Liver (tissue), 9 donors: ENCODE measurements around the gene LANCL3. TPM values are rescaled to one million over a fixed set of nuclear protein-coding genes. Genes with fewer than 3 reads are reported as not detected.

Experiments used
- DNase-seq: peaks from one replicate; pipeline ENCODE4 v3.0.0-alpha.2; 2017; ENCODE audit warnings: low spot score
- H3K27ac ChIP-seq, 2 donors: one replicate each; pipeline ENCODE4 v1.7.0; 2013; ENCODE audit warnings: inconsistent platforms in 2 of 2, low read length in 2 of 2, control low read depth in 1 of 2, low read depth in 1 of 2, mild to moderate bottlenecking in 1 of 2
- H3K27me3 ChIP-seq, 4 donors: one replicate each; pipeline versions ENCODE4 v1.6.1 to v1.7.0; 2013; ENCODE audit warnings: low read length in 3 of 4, inconsistent platforms in 1 of 4, mild to moderate bottlenecking in 1 of 4, moderate library complexity in 1 of 4; ENCODE audit not compliant: control insufficient read depth in 4 of 4, insufficient read depth in 4 of 4
- H3K36me3 ChIP-seq, 4 donors: one replicate each; pipeline versions ENCODE4 v1.6.1 to v1.7.0; 2013; ENCODE audit warnings: low read length in 3 of 4, mild to moderate bottlenecking in 3 of 4, low read depth in 1 of 4, moderate library complexity in 1 of 4; ENCODE audit not compliant: control insufficient read depth in 4 of 4, insufficient read depth in 3 of 4
- H3K4me1 ChIP-seq, 4 donors: one replicate each; pipeline versions ENCODE4 v1.6.1 to v1.7.0; 2013; ENCODE audit warnings: low read length in 3 of 4, mild to moderate bottlenecking in 3 of 4, moderate library complexity in 1 of 4; ENCODE audit not compliant: control insufficient read depth in 4 of 4, insufficient read depth in 4 of 4
- H3K4me3 ChIP-seq, 3 donors: one replicate each; pipeline versions ENCODE4 v1.6.1 to v1.7.0; 2013; ENCODE audit warnings: low read length in 3 of 3, control low read depth in 1 of 3, low read depth in 1 of 3, mild to moderate bottlenecking in 1 of 3
- H3K9ac ChIP-seq, 2 donors: one replicate each; pipeline ENCODE4 v1.7.0; 2013; ENCODE audit warnings: low read length in 2 of 2, mild to moderate bottlenecking in 2 of 2, moderate library complexity in 2 of 2, control low read depth in 1 of 2, low read depth in 1 of 2
- H3K9me3 ChIP-seq, 4 donors: one replicate each; pipeline versions ENCODE4 v1.6.1 to v1.7.0; 2013; ENCODE audit warnings: low read length in 3 of 4; ENCODE audit not compliant: control insufficient read depth in 4 of 4
- EGR1 ChIP-seq, 2 donors: IDR thresholded peaks; 2 replicates each; pipeline ENCODE4 v1.6.1; 2016 to 2018; ENCODE audit warnings: antibody characterized with exemption in 2 of 2, low read depth in 2 of 2
- FOXA1 ChIP-seq: IDR thresholded peaks from 2 replicates; pipeline ENCODE4 v1.6.1; 2016; ENCODE audit warnings: antibody characterized with exemption
- FOXA2 ChIP-seq: IDR thresholded peaks from 2 replicates; pipeline ENCODE4 v1.6.1; 2016; ENCODE audit warnings: antibody characterized with exemption
- HNF4A ChIP-seq, 2 donors: conservative IDR thresholded peaks; 2 replicates each; pipeline ENCODE4 v1.6.1; 2016; ENCODE audit warnings: antibody characterized with exemption in 2 of 2, mild to moderate bottlenecking in 2 of 2
- JUND ChIP-seq, 2 donors: IDR thresholded peaks; 2 replicates each; pipeline ENCODE4 v1.6.1; 2016; ENCODE audit warnings: antibody characterized with exemption in 2 of 2
- NR2F2 ChIP-seq: IDR thresholded peaks from 2 replicates; pipeline ENCODE4 v1.6.1; 2016; ENCODE audit warnings: antibody characterized with exemption
- RAD21 ChIP-seq, 2 donors: IDR thresholded peaks; 2 replicates each; pipeline ENCODE4 v1.6.1; 2016; ENCODE audit warnings: antibody characterized with exemption in 2 of 2, mild to moderate bottlenecking in 2 of 2
- TAF1 ChIP-seq: conservative IDR thresholded peaks from 2 replicates; pipeline ENCODE4 v1.6.1; 2016; ENCODE audit warnings: antibody characterized with exemption, mild to moderate bottlenecking
- YY1 ChIP-seq: IDR thresholded peaks from 2 replicates; pipeline ENCODE4 v1.6.1; 2016; ENCODE audit warnings: antibody characterized with exemption, mild to moderate bottlenecking
- WGBS: extraction: QIAGEN DNeasy Blood & Tissue Kit; methylation state at CpG from one replicate; pipeline ENCODE4 v1.1.7; 2013; 5-methylcytosine and 5-hydroxymethylcytosine counted together
- polyA plus RNA-seq, 2 donors: library from polyadenylated mRNA; stranded (reverse) in 1 of 2; unstranded in 1 of 2; fragments of 200-250 nt in 1 of 2; fragments of >200 nt in 1 of 2; fragmentation: Nextera tagmentation in 1 of 2; extraction: Ambion mirVana in 1 of 2; gene quantifications; one replicate each; pipeline versions ENCODE4 v1.2.1 to v1.2.3, GENCODE V29; 2013 to 2015
- total RNA-seq, 2 donors: library from RNA; depleted of rRNA; stranded (reverse); fragments of >200 nt; gene quantifications; one replicate each; pipeline ENCODE4 v1.2.3, GENCODE V29; 2014
- TF ChIP-seq, protein P1 (sequence below): IDR thresholded peaks from 2 replicates; pipeline ENCODE4 v1.6.1; 2016; ENCODE audit warnings: antibody characterized with exemption
- TF ChIP-seq, protein P2 (sequence below): IDR thresholded peaks from 2 replicates; pipeline ENCODE4 v1.6.1; 2016; ENCODE audit warnings: antibody characterized with exemption, mild to moderate bottlenecking
- donor health status: healthy.
- donor health status: healthy.
- donor health status: healthy.
- donor health status: healthy.
- donor health status: healthy.

Gene LANCL3
- total and polyA plus RNA-seq, 4 donors: under 0.01 to 2.1 (median 0.01) TPM; not detected in 1

DNA sequence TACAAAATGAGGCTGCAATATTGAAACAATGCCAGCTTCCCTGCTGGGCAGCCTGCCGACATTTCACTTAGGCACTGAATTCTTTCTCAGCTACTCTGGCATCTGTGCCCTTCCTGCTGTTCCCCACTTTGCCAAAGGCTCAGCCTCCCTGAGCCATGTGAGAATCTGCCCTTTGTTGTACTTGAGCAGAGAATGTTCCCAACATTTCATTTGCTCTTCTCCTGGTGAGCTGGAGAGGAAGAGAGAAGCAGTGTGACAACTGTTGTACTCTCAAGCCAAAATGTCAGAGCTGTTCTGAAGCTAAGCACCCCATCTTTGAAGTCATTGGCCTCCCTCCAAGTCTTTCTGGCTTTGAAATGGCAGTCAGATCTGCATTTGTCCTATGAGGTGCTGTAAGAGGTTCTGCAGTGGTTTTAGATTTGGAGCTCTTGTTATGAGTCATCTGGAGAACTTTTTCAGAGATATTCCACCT lies 32.5 kb downstream of the LANCL3 start:
- H3K9ac ChIP-seq: no peak overlapping the region
- 71% methylated on average over 1 of the region's 1 CpG for WGBS
- H3K27ac ChIP-seq: no peak overlapping the region
- TF ChIP-seq YY1 (no peak), NR2F2 (no peak), FOXA1 (no peak)
- TF ChIP-seq, protein P1, sequence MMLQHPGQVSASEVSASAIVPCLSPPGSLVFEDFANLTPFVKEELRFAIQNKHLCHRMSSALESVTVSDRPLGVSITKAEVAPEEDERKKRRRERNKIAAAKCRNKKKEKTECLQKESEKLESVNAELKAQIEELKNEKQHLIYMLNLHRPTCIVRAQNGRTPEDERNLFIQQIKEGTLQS: no peak
- H3K27me3 ChIP-seq: no peaks in the 10 kb centered on the region
- no peak for DNase-seq
- no peaks in the 10 kb centered on the region for H3K36me3 ChIP-seq
- H3K9me3 ChIP-seq: no peaks in the 10 kb centered on the region
- H3K4me1 ChIP-seq: no peaks in the 10 kb centered on the region
- H3K4me3 ChIP-seq: no peak overlapping the region

- Histone ChIP-seq H3K4me3 (no peak overlapping the region), H3K9ac (no peak overlapping the region), H3K4me1 (no peaks in the 10 kb centered on the region), H3K36me3 (no peaks in the 10 kb centered on the region), H3K27me3 (no peaks in the 10 kb centered on the region), H3K9me3 (no peaks in the 10 kb centered on the region), H3K27ac (no peak overlapping the region)
- DNase-seq: no peak
- TF ChIP-seq EGR1 (IDR thresholded peaks at IDR 0.05; ENCODE audit: low read depth in 2 of 2): no peak
- no peak for TF ChIP-seq FOXA1
- TF ChIP-seq, protein P1: no peak
- no peak for TF ChIP-seq HNF4A (conservative IDR thresholded peaks at IDR 0.05)
- no peak for TF ChIP-seq FOXA2
- 83% methylated on average over 2 of the region's 2 CpGs for WGBS
Measured at GRCh38 chrX:37607243-37607642, 35.8 kb downstream of the LANCL3 start.

- H3K9ac ChIP-seq: no peak overlapping the region
- no peaks in the 10 kb centered on the region for H3K9me3 ChIP-seq
- H3K27ac ChIP-seq: no peak overlapping the region
- TF ChIP-seq NR2F2 (no peak), RAD21 (IDR thresholded peaks at IDR 0.05) (no peak), HNF4A (conservative IDR thresholded peaks at IDR 0.05) (no peak), EGR1 (IDR thresholded peaks at IDR 0.05; ENCODE audit: low read depth in 2 of 2) (no peak), TAF1 (no peak), FOXA1 (no peak), JUND (IDR thresholded peaks at IDR 0.05) (no peak), YY1 (no peak)
- WGBS: 90% methylated on average over 2 of the region's 2 CpGs
- no peaks in the 10 kb centered on the region for H3K36me3 ChIP-seq
- H3K4me3 ChIP-seq: no peak overlapping the region
- no peaks in the 10 kb centered on the region for H3K27me3 ChIP-seq
- no peak for DNase-seq
- H3K4me1 ChIP-seq: no peaks in the 10 kb centered on the region
Measured at GRCh38 chrX:37608156-37608555, 36.7 kb downstream of the LANCL3 start.

DNA sequence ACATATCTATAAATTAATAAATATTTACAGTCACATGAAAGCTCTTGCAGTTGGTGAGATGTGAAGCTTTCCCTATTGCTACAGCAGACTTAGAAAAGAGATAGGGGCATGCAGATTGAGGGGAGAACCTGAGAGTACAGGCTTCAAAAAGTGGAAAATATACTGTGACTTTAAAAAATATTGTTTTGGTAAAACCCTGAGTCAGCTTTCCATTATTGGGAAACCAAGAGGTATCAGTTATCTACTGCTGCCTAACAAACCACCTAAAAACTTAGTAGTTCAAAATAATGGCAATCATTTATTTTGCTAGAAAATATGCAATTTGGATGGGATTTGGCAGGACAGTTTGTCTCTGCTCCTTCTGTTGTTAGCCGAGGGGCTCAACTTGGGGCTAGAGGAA lies 38.3 kb downstream of the LANCL3 start:
- TF ChIP-seq FOXA1 (no peak), TAF1 (no peak), YY1 (no peak)
- TF ChIP-seq, protein P2, sequence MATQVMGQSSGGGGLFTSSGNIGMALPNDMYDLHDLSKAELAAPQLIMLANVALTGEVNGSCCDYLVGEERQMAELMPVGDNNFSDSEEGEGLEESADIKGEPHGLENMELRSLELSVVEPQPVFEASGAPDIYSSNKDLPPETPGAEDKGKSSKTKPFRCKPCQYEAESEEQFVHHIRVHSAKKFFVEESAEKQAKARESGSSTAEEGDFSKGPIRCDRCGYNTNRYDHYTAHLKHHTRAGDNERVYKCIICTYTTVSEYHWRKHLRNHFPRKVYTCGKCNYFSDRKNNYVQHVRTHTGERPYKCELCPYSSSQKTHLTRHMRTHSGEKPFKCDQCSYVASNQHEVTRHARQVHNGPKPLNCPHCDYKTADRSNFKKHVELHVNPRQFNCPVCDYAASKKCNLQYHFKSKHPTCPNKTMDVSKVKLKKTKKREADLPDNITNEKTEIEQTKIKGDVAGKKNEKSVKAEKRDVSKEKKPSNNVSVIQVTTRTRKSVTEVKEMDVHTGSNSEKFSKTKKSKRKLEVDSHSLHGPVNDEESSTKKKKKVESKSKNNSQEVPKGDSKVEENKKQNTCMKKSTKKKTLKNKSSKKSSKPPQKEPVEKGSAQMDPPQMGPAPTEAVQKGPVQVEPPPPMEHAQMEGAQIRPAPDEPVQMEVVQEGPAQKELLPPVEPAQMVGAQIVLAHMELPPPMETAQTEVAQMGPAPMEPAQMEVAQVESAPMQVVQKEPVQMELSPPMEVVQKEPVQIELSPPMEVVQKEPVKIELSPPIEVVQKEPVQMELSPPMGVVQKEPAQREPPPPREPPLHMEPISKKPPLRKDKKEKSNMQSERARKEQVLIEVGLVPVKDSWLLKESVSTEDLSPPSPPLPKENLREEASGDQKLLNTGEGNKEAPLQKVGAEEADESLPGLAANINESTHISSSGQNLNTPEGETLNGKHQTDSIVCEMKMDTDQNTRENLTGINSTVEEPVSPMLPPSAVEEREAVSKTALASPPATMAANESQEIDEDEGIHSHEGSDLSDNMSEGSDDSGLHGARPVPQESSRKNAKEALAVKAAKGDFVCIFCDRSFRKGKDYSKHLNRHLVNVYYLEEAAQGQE: no peak
- H3K9me3 ChIP-seq: no peaks in the 10 kb centered on the region
- no peak overlapping the region for H3K4me3 ChIP-seq
- no peak for DNase-seq
- H3K36me3 ChIP-seq: no peaks in the 10 kb centered on the region
- H3K27ac ChIP-seq: no peak overlapping the region
- H3K27me3 ChIP-seq: no peaks in the 10 kb centered on the region
- H3K9ac ChIP-seq: no peak overlapping the region
- 93% methylated on average over 1 of the region's 1 CpG for whole genome bisulfite sequencing
- H3K4me1 ChIP-seq: no peaks in the 10 kb centered on the region
